Measurements from ENCODE around the gene PSG2.
"Not testable (repeated sequence)": the region's sequence is repeated elsewhere in the genome, so short reads cannot be mapped to it uniquely, and the experiment has no call there.

PSG2 gene

GRCh38 chr19:43078311-43078710 is 4.2 kb downstream of the PSG2 start:
- DNase-seq (ENCODE audit: low read depth, low spot score), result no peak

- DNase-seq (ENCODE audit: low read depth, low spot score), result not testable (repeated sequence)
These were observed 4.6 kb downstream of the PSG2 start for GRCh38 chr19:43077881-43078280.

DNA sequence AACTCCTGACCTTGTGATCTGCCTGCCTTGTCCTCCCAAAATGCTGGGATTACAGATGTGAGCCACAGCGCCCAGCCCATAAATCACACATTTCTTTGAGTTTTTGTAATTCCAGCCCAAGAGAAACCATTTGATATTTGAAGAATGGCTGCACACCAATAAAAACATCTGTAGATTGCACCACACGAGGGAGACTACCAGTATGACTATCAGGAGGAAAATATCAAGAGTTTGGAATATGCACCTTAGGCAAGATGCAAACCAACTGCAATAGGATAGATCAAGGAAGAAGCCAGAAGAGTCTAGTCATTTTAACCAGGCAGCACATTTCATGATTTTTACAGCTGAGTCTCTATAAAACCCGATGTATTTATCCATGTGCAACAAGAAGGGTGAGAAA is 20.1 kb downstream of the PSG2 start:
- DNase-seq (ENCODE audit: low read depth, low spot score), result not testable (repeated sequence)

DNA sequence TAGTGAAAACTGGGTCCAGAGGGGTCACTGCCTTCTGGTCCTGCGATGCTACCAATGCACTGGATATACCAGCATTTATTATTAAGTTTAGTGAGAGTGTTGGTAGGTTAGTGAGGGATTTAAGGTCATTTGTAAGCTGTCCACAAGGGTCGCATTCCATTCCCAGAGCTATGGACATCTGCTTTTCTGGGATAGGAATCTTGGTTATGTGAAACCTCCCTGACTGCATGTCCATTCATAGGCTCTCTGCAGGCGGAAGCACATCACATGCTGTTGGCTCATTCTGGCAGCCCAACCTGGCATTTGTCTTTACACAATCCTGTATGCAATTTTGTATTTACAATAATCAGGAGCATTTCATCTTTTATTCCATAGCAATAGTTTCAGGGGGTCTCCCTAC is 21.2 kb downstream of the PSG2 start:
- not testable (repeated sequence) for DNase-seq (ENCODE audit: low read depth, low spot score)

- DNase-seq (ENCODE audit: low read depth, low spot score), result not testable (repeated sequence)
These were observed 22.2 kb downstream of the PSG2 start for GRCh38 chr19:43060254-43060653.

DNA sequence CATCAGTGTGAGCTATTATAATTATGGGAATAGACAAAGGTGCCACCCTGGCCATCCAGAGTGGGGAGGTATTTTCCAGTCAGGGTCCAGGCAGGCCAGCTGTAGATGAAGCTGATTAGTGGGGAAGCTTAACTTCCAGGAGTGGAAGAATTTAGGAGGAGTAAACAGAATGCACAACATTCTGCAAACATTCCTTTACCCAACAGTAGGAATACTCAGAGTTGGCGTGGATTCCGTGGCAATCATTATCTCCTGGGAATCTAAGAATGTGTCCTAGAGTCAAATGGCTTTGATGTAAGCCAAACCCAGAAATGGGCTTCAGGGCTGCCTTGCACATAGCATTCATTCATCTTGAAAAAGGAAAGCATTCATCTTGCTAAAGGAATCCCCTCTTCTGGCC is 23.0 kb downstream of the PSG2 start:
- not testable (repeated sequence) for DNase-seq (ENCODE audit: low read depth, low spot score)

DNA sequence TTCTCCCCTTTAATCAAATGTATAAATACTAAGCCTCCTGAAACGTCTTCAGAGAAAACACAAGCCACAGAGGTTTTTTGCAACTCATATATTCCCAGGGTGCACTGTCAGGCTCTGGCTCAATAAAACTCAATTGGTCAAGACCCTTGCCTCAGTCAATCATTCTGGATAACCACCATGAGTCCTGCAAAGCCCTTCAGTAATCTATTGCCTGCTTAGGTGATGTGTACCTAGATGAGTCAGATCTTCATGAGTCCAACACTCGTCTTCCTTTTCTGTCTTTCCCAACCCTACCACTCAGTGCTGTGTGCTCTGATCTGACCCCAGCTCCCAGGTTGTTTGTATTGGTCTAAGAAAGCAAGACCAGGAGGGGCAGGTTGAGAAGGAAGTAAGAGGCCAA is 24.1 kb downstream of the PSG2 start:
- not testable (repeated sequence) for DNase-seq (ENCODE audit: low read depth, low spot score)

- DNase-seq (ENCODE audit: low read depth, low spot score), result not testable (repeated sequence)
These were observed 34.5 kb downstream of the PSG2 start for GRCh38 chr19:43047966-43048365.

DNA sequence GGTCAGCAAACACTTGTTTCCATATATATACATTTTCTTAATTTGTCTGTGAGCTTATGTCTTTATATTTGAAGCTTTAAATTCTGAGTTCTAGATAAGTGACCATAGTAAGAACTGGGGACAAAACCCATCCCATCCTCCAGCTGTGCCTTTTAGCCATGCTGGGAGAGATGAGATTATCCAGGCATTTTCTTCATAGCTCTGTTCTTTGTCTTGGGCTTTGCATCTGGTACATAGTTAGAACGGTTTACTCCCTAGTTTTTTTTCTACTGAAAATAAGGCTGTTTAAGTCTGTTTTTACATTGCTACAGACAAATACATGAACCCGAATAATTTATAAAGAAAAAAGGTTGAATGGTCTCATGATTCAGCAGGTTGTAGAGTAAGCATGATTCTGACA is 35.9 kb downstream of the PSG2 start:
- DNase-seq (ENCODE audit: low read depth, low spot score), result not testable (repeated sequence)

GRCh38 chr19:43043492-43044180 is 38.9 kb downstream of the PSG2 start:
- not testable (repeated sequence) for DNase-seq (ENCODE audit: low read depth, low spot score)

GRCh38 chr19:43031645-43032044 is 50.9 kb downstream of the PSG2 start:
- DNase-seq (ENCODE audit: low read depth, low spot score), result not testable (repeated sequence)

- no peak for DNase-seq (ENCODE audit: low read depth, low spot score)
These were observed 53.6 kb downstream of the PSG2 start for GRCh38 chr19:43028866-43029265.

- not testable (repeated sequence) for DNase-seq (ENCODE audit: low read depth, low spot score)
These were observed 54.5 kb downstream of the PSG2 start for GRCh38 chr19:43027985-43028384.

GRCh38 chr19:43027061-43027460 is 55.4 kb downstream of the PSG2 start:
- not testable (repeated sequence) for DNase-seq (ENCODE audit: low read depth, low spot score)

- not testable (repeated sequence) for DNase-seq (ENCODE audit: low read depth, low spot score)
These were observed 56.1 kb downstream of the PSG2 start, which contains the start of gene PSG11 for GRCh38 chr19:43026369-43026768. Gene PSG11, minus strand, starts transcription at chr19:43026469. Its CDS starts 97 bp downstream, at chr19:43026372.

DNA sequence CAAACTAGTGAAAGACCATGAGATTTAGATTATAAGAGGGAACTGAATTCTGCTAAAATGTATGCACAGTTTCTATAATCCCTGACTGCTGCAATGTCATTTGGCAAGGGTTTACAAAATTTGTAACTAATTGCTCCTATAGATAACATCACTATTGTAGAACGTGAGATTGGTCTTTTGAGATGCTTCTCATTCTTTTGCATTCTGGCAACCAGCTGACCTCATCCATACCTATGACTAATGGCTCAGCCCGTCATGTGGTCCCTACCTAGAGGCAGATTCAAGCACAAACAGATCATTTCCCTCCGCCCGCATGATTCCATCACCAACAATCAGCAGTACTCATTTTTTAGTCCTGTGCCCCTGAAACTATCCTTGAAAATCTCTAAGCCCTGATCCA is 60.4 kb downstream of the PSG2 start:
- not testable (repeated sequence) for DNase-seq (ENCODE audit: low read depth, low spot score)

DNA sequence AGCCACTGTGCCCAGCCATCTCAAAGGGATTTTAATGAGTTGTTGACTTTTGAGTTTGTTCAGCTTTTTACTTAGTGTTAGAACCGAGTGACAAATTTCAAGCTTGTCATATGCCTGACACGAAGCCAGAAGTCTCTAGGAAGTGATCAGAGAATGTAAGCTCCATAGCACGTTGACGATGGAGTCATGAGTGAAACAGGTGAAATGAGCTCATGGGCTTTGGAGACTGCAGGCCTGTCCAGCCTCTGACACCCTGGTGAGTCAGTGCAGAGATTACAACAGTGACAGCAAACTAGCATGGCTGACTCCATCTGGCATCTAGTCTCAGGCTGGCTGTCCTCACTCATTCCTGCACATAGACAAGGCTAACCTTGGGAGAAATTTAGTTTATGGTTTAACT is 60.9 kb downstream of the PSG2 start:
- DNase-seq (ENCODE audit: low read depth, low spot score), result not testable (repeated sequence)

DNA sequence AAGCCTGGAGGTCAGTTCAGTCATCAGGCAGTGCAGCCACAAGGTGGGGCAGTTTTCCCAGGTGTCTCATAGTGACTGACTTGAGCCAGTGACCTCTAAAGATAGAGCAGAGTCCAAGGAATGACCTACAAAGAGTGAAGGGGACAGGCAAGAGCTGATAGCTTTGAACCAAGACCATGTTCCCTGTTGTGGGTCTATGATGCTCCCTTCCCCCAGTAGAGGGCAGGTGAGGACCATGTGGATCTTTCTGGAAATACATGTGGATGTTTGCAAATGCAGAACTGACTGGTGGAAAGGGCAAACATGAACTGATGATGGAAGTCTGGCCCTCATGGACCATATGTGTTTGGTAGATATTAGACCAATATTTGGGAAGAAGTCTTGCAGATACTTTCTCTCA is 62.9 kb downstream of the PSG2 start:
- not testable (repeated sequence) for DNase-seq (ENCODE audit: low read depth, low spot score)
